Stimulated activated naive CD8-positive, alpha-beta T cell treated with anti-CD3 and anti-CD28 coated beads, Interleukin-15, Interleukin-2, amounts not matched to agents 100 ng/mL and 50 ng/mL, for 24 hours (primary cell): ENCODE data around the gene CSRNP3.

Experiments
- H3K27ac Mint-ChIP-seq: one replicate; pipeline ENCODE4 v1.8.0; 2021; ENCODE audit warnings: mild to moderate bottlenecking, mixed read lengths
- H3K27me3 Mint-ChIP-seq: one replicate; pipeline ENCODE4 v1.8.0; 2021; ENCODE audit warnings: mixed read lengths
- H3K36me3 Mint-ChIP-seq: one replicate; pipeline ENCODE4 v1.8.0; 2021; ENCODE audit warnings: low read depth, mixed read lengths
- H3K4me1 Mint-ChIP-seq: one replicate; pipeline ENCODE4 v1.8.0; 2021; ENCODE audit warnings: low read depth, mixed read lengths
- H3K4me3 Mint-ChIP-seq: one replicate; pipeline ENCODE4 v1.8.0; 2021; ENCODE audit warnings: mild to moderate bottlenecking, mixed read lengths
- H3K9me3 Mint-ChIP-seq: one replicate; pipeline ENCODE4 v1.8.0; 2021; ENCODE audit warnings: mixed read lengths

Gene CSRNP3

DNA sequence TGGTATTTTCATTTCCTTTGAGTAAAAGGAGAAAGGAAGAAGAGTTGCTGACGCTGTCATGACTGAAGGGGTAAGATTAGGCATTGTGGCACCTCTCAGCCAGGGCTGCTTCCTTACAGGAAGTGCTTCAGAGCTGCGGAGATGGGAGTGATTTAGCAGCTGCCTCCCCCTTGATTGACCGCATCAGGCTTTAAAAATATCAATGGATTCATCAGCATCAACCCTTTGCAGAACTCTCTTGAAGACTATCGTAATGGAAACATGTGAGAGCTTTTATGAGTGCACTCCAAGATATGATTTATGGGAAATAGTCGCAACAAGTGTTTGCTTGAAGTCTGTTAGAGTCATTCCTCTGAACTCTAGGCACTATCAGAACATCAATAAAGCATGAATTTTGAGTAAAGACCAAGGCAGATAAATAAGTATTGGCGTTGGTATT is 141.1 kb downstream of the CSRNP3 start:
- Mint-ChIP-seq H3K27me3 (no peaks in the 10 kb centered on the region), H3K27ac (no peak overlapping the region), H3K36me3 (no peaks in the 10 kb centered on the region), H3K4me3 (no peak overlapping the region), H3K9me3 (no peaks in the 10 kb centered on the region), H3K4me1 (peaks cover 7% of the 10 kb centered on the region)

DNA sequence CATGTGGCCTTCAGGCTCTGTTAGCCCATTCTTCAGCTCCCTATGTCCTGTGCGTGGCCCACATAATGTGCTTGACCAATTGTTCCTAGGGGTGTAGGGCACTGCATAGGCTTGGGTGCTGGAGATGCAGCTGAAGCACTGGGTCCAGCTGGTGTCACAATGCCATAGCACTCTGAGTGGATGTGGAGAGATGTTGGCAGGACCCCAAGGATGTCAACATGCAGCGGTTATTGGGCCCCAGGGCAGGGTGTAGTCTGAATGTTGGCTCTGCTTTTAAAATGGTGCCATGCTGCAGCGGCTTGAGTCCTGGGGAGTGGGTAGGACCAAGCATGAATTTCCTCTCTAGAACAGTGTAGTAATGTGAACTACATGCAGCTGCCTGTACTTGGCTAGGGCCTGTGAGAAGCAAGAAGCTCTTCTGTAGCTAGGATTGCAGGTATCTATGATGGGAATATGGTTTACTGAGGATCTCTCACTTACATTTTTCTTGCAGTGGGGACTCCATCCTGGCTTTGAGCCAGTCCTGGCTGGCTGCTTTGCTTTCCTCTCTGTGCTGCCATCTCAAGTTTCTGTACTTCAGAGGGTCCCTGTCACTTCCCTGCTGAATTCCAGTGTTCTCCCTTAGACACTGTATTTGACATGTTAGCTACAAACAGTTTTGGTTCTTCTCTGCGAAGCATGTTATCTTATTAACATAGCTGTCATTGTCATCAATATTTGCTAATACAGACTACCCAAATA is 148.4 kb downstream of the CSRNP3 start:
- Mint-ChIP-seq H3K27ac (no peak overlapping the region), H3K36me3 (no peaks in the 10 kb centered on the region), H3K27me3 (peaks cover 5% of the 10 kb centered on the region), H3K9me3 (peaks cover 18% of the 10 kb centered on the region), H3K4me3 (no peak overlapping the region), H3K4me1 (no peaks in the 10 kb centered on the region)

GRCh38 chr2:165618806-165619205 is 149.3 kb downstream of the CSRNP3 start:
- Mint-ChIP-seq H3K36me3 (no peaks in the 10 kb centered on the region), H3K27me3 (peaks cover 5% of the 10 kb centered on the region), H3K4me3 (no peak overlapping the region), H3K9me3 (peaks cover 18% of the 10 kb centered on the region), H3K4me1 (no peaks in the 10 kb centered on the region), H3K27ac (no peak overlapping the region)

GRCh38 chr2:165621086-165621560 is 151.6 kb downstream of the CSRNP3 start:
- H3K27me3 Mint-ChIP-seq, result peaks cover 13% of the 10 kb centered on the region
- no peak overlapping the region for H3K27ac Mint-ChIP-seq
- H3K36me3 Mint-ChIP-seq, result no peaks in the 10 kb centered on the region
- H3K9me3 Mint-ChIP-seq, result peaks cover 16% of the 10 kb centered on the region
- H3K4me3 Mint-ChIP-seq, result no peak overlapping the region
- no peaks in the 10 kb centered on the region for H3K4me1 Mint-ChIP-seq

DNA sequence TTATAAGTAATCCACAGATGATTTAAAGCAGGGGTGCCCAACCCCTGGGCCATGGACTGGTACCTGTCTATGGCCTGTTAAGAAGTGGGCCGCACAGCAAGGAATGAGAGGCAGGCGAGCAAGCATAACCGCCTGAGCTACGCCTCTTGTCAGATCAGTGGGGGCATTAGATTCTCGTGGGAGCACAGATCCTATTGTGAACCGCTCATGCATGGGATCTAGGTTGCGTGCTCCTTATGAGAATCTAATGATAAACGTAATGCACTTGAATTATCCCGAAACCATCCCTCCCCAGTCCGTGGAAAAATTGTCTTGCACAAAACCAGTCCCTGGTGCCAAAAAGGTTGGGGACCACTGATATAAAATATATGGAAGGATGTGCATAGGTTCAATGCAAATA is 153.7 kb downstream of the CSRNP3 start:
- peaks cover 6% of the 10 kb centered on the region for H3K9me3 Mint-ChIP-seq
- H3K27me3 Mint-ChIP-seq, result peaks cover 13% of the 10 kb centered on the region

DNA sequence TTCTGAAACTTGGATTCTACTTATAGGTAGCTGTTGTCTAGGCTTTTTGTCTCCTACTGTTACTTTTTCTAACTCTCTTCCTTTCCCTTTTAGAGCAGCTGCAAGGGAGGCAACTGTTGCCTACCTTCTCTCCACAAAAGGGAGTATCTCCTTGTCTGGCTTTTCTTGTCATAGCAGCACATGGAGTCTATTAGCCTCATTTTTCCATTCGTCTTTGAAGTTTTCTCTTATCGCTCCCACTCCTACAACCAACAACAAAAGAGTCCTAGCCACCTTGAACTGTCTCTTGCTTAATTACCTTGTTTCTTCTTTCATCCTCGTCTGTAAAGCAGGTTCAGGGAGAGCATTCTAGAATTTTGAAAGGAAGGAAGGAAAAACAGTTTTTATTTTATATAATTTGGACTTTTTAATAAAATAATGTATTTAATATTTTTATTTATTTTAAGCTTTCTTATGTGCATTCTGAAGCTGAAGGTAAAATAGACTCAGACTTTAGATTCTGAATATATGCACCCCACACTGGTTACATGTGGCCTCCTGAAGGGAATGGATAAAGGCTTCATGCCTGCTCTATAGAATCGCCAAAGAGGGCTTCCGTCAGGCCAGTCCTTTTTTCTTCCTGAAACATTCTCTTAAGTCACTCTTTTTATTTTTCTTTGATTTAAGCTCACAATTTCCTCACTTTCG is 154.4 kb downstream of the CSRNP3 start:
- Mint-ChIP-seq H3K36me3 (no peaks in the 10 kb centered on the region), H3K27ac (no peak overlapping the region), H3K4me1 (no peaks in the 10 kb centered on the region), H3K27me3 (peaks cover 13% of the 10 kb centered on the region), H3K9me3 (no peaks in the 10 kb centered on the region), H3K4me3 (no peak overlapping the region)

More for the DNA sequence above, 153.7 kb downstream of the CSRNP3 start:
- Mint-ChIP-seq H3K36me3 (no peaks in the 10 kb centered on the region), H3K27ac (no peak overlapping the region), H3K4me3 (no peak overlapping the region), H3K4me1 (no peaks in the 10 kb centered on the region)

DNA sequence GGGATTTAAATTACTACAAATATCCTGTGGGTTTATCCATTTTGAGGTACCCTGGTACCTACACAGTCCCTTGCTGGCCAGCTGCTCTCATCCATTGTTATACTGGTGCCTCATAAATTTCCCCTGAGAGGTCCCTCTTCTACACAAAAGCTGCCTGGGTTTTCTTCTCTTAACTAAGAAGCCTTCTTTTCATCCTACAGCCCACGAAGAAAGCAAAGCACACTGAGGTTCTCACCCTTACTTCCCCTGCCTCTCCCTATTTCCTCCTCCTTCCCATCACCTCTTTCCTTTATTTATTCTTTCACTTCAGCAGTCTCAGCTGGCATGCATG is 154.9 kb downstream of the CSRNP3 start:
- H3K27ac Mint-ChIP-seq, result no peak overlapping the region
- no peak overlapping the region for H3K4me3 Mint-ChIP-seq
- peaks cover 8% of the 10 kb centered on the region for H3K27me3 Mint-ChIP-seq
- no peaks in the 10 kb centered on the region for H3K4me1 Mint-ChIP-seq
- no peaks in the 10 kb centered on the region for H3K36me3 Mint-ChIP-seq
- H3K9me3 Mint-ChIP-seq, result no peaks in the 10 kb centered on the region

DNA sequence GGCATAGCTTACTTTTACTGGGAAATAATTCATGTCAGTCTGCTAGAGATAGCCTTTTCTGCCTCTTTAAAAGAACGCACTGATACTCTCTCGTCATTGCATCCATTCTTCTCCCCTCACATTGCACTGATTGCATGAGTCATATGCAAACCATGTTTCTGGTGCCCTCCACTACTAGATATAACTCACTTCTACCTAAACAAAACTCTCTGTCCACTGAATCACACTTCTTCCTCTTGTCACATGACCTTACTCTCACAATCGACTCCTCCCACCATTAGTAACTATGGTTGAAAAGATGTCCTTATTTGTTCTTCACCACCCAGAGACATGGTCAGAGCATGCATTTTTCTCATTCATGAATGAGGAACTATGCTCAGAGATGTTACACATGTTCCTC is 158.0 kb downstream of the CSRNP3 start:
- H3K36me3 Mint-ChIP-seq, result no peaks in the 10 kb centered on the region
- H3K4me1 Mint-ChIP-seq, result peaks cover 3% of the 10 kb centered on the region
- H3K4me3 Mint-ChIP-seq, result no peak overlapping the region
- no peaks in the 10 kb centered on the region for H3K9me3 Mint-ChIP-seq
- peaks cover 8% of the 10 kb centered on the region for H3K27me3 Mint-ChIP-seq
- H3K27ac Mint-ChIP-seq, result no peak overlapping the region

- Mint-ChIP-seq H3K4me3 (no peak overlapping the region), H3K4me1 (peaks cover 3% of the 10 kb centered on the region), H3K36me3 (no peaks in the 10 kb centered on the region), H3K27ac (no peak overlapping the region), H3K9me3 (no peaks in the 10 kb centered on the region), H3K27me3 (peaks cover 3% of the 10 kb centered on the region)
Measured at GRCh38 chr2:165629776-165630175, 160.3 kb downstream of the CSRNP3 start.

GRCh38 chr2:165630236-165630635 is 160.7 kb downstream of the CSRNP3 start:
- H3K4me3 Mint-ChIP-seq, result no peak overlapping the region
- no peaks in the 10 kb centered on the region for H3K27me3 Mint-ChIP-seq
- no peaks in the 10 kb centered on the region for H3K9me3 Mint-ChIP-seq
- H3K4me1 Mint-ChIP-seq, result peaks cover 3% of the 10 kb centered on the region
- H3K36me3 Mint-ChIP-seq, result no peaks in the 10 kb centered on the region
- H3K27ac Mint-ChIP-seq, result no peak overlapping the region

DNA sequence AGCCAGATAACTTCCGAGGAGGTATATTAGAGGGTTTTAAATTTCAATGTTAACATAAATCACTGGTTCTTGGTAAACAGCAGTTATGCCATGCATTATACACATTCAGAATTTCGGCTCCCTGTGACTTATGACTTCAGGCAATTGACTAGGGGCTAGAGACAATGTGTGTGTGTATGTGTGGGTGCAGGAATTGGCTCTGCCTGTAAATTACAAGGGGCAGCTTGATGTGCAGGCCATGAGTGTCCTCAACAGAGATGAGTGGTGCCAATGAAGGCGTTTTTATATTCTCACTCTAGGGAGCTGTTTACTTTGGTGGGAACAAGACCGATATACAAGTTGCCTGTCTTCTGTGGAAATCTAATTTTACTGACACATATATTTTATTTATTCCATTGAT is 161.6 kb downstream of the CSRNP3 start:
- H3K27ac Mint-ChIP-seq, result no peak overlapping the region
- H3K4me3 Mint-ChIP-seq, result no peak overlapping the region
- no peaks in the 10 kb centered on the region for H3K9me3 Mint-ChIP-seq
- peaks cover 3% of the 10 kb centered on the region for H3K4me1 Mint-ChIP-seq
- no peaks in the 10 kb centered on the region for H3K27me3 Mint-ChIP-seq
- no peaks in the 10 kb centered on the region for H3K36me3 Mint-ChIP-seq

DNA sequence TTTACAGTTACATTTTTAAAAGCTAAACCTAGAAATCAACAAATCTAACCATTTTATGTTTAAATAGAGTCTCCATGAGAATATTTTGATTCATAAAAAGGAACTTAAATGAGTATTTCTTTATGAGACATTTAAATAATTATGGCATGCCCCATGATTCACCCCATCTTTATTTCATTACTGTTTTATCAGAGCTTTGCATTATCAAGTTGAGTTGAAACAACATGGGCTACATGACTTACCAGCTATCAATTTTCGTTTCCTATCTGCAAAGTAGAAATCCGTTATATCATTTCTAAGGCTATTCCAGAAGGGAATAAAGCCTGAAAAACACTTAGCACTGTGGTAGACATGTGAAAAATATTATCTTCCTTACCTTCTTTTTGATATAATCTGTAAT is 163.1 kb downstream of the CSRNP3 start:
- H3K36me3 Mint-ChIP-seq, result no peaks in the 10 kb centered on the region
- peaks cover 3% of the 10 kb centered on the region for H3K4me1 Mint-ChIP-seq
- H3K9me3 Mint-ChIP-seq, result no peaks in the 10 kb centered on the region
- H3K27me3 Mint-ChIP-seq, result no peaks in the 10 kb centered on the region
- no peak overlapping the region for H3K4me3 Mint-ChIP-seq
- no peak overlapping the region for H3K27ac Mint-ChIP-seq

GRCh38 chr2:165633431-165633830 is 163.9 kb downstream of the CSRNP3 start:
- H3K27me3 Mint-ChIP-seq, result no peaks in the 10 kb centered on the region
- H3K27ac Mint-ChIP-seq, result no peak overlapping the region
- no peak overlapping the region for H3K4me3 Mint-ChIP-seq
- H3K9me3 Mint-ChIP-seq, result no peaks in the 10 kb centered on the region
- H3K4me1 Mint-ChIP-seq, result peaks cover 3% of the 10 kb centered on the region
- no peaks in the 10 kb centered on the region for H3K36me3 Mint-ChIP-seq

DNA sequence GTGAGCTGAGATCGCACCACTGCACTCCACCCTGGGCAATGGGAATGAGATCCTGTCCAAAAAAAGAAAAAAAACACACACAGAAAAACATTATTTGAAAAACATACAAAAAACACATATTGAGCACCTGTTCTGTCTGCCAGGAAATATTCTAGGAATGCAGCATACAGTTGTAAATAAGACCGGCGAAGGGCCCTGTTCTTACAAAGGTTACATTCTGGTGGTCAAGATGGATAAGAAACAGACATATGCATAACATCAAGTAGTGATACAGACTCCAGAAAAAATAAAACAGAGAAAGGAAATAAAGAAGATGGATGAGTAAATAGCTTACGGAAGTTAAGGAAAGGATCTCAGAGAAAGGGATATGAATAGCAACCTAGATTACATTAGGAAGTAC is 164.8 kb downstream of the CSRNP3 start:
- peaks cover 3% of the 10 kb centered on the region for H3K4me1 Mint-ChIP-seq
- H3K36me3 Mint-ChIP-seq, result no peaks in the 10 kb centered on the region
- H3K4me3 Mint-ChIP-seq, result no peak overlapping the region
- H3K9me3 Mint-ChIP-seq, result no peaks in the 10 kb centered on the region
- no peak overlapping the region for H3K27ac Mint-ChIP-seq
- H3K27me3 Mint-ChIP-seq, result no peaks in the 10 kb centered on the region

DNA sequence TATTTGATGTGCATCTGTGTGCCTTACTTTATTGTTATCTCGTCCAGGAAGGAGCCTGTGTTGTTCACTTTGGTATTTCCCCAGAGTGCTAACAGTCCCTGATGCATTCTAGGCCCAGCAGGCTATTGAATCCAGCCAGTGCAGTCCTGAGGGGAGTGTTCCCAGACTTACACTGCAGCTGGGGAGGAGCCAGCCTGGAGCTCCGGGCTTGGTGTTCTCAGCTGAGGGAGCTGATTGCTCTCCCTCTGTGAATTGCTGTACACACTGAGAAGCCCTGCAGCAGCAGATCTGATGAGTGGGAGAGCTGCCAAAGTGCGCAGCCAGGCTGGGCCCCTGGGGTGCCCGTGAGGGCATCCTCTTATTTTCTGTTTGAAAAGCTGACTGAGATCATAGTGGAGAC is 165.4 kb downstream of the CSRNP3 start:
- Mint-ChIP-seq H3K9me3 (no peaks in the 10 kb centered on the region), H3K36me3 (no peaks in the 10 kb centered on the region), H3K27me3 (no peaks in the 10 kb centered on the region), H3K4me3 (no peak overlapping the region), H3K27ac (no peak overlapping the region), H3K4me1 (peaks cover under 1% of the 10 kb centered on the region)

GRCh38 chr2:165635532-165635931 is 166.0 kb downstream of the CSRNP3 start:
- H3K27me3 Mint-ChIP-seq, result no peaks in the 10 kb centered on the region
- H3K9me3 Mint-ChIP-seq, result no peaks in the 10 kb centered on the region
- H3K36me3 Mint-ChIP-seq, result no peaks in the 10 kb centered on the region
- H3K4me1 Mint-ChIP-seq, result no peaks in the 10 kb centered on the region
- no peak overlapping the region for H3K27ac Mint-ChIP-seq
- no peak overlapping the region for H3K4me3 Mint-ChIP-seq
